OCI-M1 (cell line): ENCODE data around the gene SND1.

ENCODE experiments used
- DNase-seq: peaks from one replicate; lab custom pipeline; 2025; lab: John Stamatoyannopoulos, UW

Gene SND1

DNA sequence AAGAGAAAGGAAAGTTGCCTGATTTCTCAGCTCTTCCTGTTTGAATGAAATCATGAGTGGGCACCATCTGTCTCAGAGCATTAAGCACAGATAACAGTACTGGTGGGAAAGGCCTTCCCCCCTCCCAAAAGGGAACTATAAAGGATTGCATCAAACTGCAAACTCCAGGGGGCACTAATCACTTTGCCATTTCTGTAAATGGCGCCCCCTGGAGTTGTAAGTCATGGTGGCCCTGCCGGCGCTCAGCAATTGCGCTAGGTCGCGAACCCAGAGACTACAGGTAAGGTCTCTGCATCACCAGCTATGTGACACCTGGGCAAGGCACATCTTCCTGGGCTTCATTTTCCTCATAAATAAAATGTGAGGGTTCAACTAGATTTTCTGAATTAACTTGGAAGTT lies 368.2 kb downstream of the SND1 start:
- DNase-seq, result peak; percentile 48

DNA sequence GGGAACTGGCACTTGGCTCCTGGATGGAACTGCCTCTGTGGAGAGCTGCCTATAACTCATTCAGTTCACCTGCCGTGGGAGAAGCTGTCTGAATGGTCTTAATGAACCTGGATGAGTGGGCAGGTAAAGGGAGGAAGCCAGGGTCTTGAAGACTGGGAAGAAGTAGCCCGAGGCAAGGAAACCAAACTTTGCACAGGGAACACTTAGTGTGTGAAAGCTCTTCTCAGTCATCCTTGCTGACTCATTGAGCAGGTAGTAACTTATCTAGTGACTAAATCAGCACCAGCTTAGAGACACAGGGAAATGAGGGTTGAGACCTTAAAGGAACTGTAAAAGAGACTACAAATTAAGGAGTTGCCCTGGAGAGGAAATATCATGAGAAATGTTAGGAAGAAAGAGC lies 369.4 kb downstream of the SND1 start:
- no peak for DNase-seq

DNA sequence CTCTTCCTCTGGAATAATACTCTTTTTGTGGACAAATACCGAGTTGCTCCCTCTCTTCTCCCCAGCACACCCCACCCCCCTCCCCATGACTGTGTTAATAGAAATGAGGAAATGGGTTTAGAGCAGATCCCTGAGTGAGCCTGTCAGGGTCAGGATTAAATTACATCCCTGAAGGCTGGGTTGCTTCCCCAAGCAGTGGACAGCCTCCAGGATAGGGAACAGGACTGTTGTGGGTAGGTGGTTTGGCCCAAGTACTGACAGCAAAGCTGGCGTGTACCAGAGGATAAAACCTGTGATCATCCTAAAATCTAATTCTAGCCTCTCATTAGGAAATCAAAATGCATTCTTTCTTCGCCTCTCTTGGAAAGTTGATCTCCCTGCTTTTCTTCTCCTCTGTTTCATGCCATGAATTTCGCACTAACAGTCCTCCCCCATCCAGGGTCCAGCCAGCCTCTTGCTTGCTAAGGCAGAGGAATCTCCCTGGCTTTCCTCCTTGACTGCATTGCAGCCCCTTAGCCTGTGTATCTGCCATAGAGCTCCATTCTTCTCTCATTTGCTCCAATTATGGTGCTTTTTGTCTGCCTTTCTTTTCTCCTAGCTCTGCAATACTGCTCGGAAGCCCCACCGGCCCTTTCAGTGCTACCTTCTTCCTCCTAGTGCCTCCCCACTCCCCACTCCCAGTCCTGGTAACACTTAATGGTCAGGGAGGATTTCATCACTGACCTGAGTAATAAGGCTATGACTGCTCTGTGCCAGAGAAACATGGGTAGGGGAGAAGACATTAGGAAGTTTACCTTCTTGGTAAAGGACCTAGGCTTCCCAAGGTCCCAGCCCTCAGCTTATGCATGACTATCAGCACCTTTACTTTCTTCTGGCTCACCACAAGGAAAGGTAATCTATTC lies 370.9 kb downstream of the SND1 start:
- DNase-seq, result no peak

DNA sequence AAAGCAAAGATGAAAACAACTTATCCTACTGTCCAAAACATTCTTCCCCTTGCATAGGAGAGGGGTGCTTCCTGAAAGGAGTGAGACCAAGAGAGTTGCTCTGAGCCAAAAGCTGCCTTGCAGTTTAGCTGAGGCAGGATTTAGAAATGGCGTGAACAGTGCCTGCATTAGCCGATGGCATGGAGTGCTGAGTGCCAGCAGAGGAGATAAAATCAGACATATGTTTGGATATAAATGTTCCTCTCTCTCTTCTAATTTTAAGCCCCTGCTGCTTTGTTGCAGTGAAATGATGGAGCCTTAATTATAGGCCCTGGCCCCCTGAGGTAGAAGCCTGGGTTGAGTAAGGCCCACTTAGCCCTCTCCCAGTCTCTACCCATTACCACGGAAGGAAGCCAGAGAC lies 372.2 kb downstream of the SND1 start:
- DNase-seq, result no peak

DNA sequence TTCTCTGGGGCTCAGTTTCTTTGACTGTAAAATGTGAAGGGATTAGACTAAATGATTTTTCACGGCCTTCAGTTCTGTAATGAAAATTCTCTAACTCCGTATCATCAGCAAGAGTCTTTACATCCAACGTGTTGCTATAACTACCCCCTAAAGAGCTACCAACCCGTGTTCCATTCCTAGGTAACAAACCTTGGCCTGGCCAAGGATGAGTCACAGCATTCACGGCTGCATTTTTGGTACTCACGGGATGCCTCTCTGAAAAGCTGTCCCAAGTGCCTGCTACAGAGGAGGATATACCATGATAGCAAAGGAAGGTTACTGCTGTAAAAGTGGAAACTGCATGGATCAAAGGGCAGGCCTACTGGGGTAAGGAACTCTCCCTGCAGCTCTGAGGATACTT lies 373.4 kb downstream of the SND1 start:
- DNase-seq, result no peak

DNA sequence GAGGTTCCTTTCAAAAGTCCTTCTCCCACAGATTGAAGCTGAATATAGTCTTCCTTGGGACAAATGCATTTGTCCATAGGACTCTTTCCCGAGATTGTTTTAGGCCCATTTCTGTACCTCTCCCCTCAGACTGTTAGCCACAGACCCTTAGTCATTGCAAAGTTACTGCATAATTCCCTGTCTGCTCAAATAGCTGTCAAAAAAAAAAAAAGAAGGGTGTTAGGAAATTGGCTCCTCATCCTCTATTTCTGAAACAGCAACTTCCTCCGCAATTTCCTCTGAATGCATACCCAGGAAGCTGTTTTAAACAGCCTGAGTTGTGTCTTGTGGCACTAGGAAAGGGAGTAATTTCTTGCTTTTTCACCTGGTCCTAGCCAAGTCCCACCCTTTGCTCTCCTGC lies 373.8 kb downstream of the SND1 start:
- no peak for DNase-seq

DNA sequence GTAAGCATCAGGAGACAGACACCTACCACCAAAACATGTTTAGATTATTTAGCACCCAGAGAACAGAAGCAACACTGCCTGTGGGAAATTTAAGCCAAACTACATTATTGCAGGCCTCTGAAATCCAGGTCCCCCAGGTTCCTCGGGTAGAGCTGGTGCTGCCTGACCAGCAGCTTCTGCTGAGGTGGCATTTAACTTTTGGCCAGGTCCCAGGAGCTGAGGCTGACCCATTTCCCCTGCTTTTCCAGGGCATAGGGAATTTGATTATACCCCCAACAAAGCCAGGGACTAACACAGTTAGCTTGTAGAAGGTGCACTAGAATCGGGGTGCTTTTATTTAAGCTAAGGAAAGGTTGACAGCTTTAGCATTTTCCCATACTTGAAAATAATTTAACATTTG lies 374.6 kb downstream of the SND1 start:
- DNase-seq, result no peak

DNA sequence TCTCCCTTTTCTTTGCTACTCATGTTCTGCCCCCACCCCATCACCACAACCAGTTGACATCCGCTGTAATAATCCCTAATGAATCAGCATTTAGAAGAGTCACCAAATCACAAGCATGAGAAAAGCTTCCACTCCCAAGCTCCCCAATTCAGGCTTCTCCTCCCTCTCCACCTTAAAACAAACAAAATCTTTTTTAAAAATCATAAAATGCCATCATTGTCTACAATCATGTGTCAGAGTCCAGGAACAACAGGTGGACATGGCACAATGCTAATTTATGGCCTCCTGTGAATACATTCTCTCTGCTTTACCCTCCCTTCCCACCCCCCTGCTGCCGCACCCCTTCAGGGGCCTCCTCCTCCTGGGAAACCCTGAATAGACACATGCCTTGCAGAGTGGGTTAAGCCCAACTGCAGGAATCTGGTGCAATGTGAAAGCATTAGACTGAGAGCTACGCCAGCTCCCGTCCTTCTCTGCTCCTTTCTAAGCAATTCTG lies 375.5 kb downstream of the SND1 start:
- DNase-seq, result no peak

DNA sequence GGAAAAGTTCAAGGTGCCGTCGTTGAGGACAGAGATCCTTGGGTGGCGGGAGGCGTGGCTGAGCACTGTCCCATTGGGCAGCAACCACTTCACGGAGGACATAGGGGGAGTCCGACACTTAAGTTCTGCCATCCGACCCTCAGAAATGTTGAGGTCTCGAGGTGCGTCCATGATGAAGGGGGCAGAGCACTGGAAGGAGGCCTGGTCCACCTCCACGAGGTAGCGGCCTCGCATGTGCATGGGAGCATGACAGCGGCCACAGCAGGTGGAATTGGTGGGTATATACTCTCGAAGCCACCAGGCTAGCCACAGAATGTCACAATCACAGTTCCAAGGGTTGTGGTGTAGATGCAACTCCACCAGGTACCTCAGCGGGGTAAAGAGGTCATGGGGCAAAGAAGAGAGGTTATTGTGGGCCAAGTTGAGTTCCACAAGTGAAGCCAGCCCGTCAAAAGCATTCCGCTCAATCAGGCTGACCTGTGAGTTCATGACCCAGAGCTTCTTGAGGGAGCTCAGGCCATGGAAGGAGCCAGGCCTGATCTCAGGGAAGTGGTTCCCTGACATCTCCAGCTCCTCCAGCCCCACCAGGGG lies 377.5 kb downstream of the SND1 start:
- DNase-seq, result no peak

DNA sequence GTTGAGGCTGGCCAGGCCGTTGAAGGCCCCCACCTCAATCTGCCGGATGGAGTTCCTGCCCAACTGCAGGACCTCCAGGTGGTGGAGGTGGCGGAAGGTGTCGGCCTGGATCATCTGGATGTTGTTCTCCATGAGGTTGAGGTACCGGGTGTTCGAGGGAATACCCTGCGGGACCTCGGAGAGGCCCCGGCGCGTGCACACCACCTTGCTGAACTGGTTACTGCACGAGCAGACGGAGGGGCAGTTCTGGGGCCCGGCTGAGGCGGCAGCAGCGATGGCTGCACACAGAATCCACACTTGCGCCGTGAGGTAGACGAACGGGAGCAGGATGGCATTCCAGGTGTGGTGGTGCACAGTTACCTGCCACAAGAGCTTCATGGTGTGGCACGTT lies 378.3 kb downstream of the SND1 start:
- DNase-seq, result no peak

DNA sequence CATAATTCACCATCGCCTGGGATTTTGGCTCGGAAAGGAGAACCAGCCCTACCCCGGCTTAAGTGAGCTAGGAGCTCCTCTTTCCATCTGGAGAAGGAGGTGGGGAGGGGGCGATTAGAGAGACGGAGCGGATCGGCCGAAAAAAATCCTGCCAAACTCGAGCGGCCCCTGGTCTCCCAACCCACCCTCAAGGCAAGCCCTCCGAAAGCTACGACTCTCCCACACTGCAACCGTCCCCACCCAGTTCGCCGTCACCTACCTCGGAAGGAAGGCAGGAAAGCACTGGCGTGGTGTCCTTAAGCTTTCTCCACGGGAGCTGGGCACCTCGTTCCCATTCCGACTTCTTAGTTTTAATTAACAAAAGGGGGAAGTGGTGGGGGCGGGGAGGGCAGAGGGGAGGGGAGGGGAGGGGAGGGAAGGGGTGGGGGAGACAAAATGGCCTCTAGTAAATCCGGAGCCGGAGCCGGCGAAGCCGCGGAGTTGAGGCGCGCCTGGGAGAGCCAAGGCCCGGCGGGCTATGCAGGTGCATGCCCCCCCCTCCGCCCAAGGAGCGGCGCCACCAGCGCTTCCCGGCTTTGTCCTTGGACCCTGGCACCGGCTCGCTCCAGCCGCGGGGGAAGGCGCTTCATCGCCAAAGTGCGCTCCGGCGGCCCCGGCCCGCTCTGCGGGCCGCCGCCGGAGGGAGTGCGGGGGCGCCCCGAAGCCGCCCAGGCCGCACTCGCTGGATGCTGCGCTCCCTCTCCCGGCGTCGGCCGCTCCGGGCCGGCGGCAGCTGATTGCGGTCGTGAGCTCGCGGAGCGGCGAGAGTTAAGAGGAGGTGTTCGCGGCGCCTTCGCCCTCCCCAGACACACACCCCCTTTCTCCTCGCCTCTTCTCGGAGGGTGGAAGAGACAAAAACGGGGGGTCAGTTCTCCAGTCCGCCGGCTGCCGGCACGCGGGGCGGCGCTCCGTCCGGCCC lies 378.9 kb downstream of the SND1 start, which contains the start of gene LRRC4:
Gene LRRC4, minus strand, starts transcription at position 784 of the 958 bp plus-strand sequence. CDS start 797 bp downstream, outside the sequence.
- DNase-seq, result no peak

DNA sequence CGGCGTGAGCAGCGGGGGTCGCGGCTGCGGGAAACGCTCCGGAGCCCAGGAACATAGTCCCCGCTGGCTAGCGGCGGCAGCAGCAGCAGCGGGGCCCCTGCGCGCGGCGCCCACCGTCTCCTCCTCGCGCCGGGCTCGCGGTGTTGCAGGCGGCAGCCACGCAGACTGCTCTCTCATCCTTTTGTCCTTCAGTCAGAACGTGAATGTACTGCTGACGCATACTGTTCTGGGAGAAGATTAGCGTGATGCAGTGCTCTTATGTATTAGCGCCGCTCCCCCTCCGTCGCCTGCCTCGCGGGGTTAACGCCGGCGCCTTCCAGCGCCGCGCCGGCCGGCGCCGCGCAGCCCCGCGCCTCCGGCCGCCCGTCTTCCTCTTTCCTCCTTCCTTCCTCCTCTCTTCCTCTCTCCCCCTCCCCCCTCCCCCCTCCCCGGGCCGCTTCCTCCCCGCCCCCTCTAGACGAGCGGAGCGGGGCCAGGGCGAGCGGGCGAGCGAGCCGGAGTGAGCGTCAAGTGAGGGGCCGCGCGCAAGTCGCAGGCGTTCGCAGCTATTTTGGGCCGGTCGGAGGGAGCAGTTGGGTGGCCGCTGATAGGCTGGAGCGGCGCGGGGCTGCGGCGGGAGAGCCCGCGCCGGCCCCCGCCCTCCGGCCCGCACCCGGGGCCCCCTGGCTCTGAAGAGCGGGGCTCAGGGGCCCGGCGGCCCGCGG lies 380.1 kb downstream of the SND1 start:
- DNase-seq, result no peak

DNA sequence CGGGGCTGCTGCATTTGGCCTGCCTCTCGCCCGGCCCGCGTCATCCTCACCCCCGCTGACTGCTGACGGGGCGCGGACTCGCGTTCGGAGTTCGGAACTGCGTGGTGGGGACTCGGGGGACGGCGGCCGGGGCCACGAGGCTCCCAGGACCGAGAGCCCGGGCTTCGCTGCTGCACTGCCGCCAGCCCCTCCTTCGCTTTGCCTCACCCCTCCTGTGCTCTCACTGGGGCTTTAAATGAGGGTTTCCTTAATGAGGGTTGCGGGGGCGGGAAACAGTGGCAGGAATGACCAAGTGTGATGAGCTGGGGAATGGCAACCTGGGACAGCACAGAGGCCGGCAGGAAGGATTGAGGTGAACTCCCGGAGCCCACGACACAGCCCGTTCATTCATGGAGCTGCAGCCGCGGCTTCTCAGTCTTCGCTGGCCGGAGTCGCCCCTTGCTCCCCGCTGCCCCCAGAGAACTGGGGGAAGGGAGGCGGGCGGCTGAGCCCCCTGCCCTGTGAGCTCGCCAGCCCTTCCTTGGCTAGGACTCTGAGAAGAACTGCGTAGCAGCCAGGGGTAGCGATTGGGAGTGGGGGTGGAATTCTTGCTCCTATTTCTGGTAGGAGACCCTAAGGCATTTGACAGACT lies 380.7 kb downstream of the SND1 start:
- DNase-seq, result no peak

DNA sequence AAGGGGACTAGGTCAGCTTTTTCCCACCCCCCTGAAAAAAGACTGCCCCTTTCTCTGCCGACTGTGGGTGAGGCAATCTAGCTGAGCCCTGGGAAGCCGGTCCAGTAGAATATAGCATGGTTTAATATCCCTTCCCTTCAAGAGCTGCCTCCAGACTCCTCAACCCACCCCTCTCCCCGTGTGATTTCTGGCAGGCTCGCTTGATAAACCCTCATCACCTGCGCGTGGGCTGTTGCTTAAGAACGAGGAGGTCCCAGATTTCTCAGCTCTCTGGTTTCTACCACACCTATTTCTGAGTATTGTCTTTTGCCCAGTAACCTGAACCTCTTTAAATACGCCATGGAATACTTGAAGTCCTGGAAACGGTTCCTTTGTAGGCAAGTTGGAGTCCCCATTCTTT lies 381.3 kb downstream of the SND1 start:
- DNase-seq, result no peak

DNA sequence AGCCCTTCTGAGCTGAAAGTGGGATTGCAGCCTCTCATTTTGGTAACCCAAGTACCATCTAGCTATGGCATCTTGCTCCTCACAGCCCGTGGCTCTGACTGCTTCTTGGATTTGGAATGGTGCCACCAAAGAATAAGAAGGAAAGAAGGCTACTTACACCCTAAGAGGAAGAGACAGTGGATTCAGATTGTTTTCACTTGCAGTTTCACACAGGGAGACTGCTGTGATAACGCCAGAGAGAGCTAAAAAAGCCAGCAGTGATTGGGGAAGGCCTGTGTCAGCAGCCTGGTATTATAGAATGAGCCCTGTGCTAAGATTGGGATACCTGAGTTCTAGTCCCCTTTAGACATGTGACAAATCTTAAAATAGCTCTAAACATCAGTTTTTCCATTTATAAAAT lies 382.8 kb downstream of the SND1 start:
- no peak for DNase-seq

DNA sequence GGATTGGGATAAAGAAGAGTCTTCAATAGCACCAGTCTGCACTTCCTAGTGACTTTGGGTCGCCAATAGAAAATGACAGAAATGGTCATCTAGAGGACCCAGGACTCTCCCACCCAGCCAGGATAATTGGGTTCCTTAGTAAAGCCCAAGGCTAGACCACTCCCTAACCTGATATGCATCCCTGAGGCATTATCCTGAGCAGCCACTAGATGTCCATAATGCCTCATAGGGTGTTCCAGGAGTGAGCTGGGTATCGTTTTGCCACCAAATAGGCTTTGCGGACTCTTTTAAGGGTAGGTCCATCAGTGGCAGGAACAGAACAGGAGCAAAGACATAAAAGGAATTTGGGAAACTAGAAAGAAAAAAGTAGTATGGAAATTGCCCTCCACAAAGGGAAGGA lies 383.7 kb downstream of the SND1 start:
- DNase-seq, result no peak

DNA sequence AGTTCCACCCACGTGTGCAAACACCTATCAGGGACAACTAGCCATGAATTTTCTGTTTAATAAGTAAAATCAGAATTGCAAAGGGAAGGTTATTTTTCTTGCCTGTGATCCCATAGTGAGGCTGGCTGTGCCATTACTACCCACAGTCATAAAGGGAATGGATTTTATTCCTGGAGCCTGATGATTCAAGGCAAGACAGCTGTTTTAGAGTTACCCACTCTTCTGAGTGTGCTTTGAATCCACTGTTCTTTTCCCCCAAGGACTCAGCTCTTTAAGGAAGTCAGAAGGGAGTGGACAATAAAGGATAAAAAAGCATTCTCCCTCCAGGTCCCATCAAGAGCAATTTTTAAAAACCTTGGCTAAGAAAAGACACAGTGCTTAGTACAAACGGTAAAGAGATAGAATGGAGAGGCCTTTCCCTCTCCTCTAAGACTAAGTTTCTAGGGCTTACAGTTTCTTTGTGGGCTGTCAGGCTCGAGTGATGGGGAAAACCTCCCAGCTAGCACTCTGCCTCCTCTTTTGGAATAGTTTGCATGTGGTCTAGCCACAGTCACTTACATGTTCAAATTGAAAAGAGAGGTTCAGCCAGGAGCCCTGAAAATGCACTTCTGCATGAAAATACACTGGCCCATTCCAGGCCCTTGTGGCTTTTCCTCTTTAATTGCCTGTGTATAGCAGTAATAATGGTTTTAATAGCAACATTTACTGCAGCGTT lies 384.4 kb downstream of the SND1 start:
- DNase-seq, result no peak

DNA sequence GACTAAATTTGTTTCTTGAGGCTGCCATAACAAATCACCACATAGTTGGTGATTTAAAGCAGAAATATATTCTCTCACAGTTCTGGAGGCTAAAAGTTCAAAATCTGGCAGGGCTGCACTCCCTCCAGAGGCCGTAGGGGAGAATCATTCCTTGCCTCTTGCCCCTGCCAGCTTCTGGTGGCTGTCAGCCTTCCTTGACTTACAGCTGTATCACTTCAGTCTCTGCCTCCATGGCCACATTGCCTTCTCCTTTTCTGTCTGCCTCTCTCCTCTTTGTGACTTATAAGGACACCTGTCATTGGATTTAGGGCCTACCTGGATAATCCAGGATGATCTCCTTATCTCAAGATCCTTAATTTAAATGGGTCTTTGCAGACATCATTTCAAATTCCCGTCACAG lies 385.1 kb downstream of the SND1 start:
- no peak for DNase-seq

DNA sequence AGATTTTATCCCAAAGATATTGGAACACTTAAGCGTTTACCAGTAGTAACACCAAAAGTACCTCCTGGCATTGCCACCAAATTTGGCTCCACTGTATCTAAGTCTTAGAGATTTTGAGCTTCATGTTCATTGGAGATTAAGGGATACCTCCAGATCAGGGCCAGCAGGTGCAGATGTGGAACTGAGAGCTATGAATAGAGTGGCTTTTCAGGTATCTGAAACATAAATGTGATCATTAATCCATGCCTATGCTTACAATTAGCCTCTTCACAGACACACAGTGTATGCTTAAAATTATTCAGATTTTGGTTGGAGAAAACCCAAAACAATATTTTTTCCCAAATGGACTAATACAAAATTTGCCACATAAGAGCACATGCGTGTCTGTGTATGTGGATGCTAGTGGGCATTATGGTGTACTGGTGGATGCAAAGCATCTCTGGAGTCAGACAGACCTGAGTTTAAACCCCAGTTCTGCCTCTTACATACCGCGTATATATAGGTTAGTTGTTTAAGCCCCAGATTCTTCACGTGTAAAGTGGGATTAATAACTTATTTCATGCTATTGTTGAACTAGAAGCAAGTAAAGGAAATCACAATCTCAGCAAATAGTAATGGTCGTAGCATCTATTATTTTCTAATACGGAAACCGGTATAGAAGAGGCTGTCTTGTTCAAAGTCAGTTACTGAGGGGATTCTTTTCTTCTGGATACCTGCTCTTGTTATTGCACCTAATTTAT lies 386.1 kb downstream of the SND1 start:
- DNase-seq, result no peak

DNA sequence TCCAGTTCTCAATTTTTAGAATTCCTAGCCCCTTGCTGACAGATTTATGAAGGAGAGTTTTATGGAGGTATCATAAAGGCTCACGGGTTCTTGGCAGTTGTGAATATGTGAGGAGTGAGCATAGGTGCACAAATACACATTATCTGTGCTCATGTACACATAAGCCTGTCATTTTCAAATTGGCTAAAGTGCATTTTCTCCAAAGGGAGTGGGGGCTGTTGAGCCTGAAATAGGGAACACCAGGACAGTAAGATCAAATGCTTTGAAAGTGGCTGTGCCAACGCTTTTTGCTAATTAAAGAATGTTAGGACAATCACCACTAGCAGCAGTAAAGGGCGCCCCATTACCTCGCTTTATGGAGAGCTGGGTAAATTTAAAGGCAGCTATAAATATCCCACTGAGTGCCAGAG lies 387.6 kb downstream of the SND1 start:
- DNase-seq, result no peak
